Measurements from ENCODE around the gene INPP5A.

- TF ChIP-seq CTCF (IDR thresholded peaks at IDR 0.05) (no peak), POLR2A (IDR thresholded peaks at IDR 0.05) (no peak), EP300 (IDR thresholded peaks at IDR 0.05) (no peak)
Observed at GRCh38 chr10:132626019-132626760, 88.6 kb downstream of the INPP5A start.

Data from sigmoid colon (tissue), 4 donors.